HEK293T (cell line): ENCODE measurements around the gene SLAMF9.

Experiments used
- CTCF ChIA-PET: fragments of 350-600 bp; formaldehyde crosslinking; extraction: SDS; loops from one replicate; lab custom pipeline; 2021; ENCODE audit warnings: antibody characterized with exemption, inconsistent platforms; lab: Yijun Ruan, JAX
- POLR2A ChIA-PET: fragments of 350-600 bp; formaldehyde crosslinking; extraction: SDS; loops from one replicate; lab custom pipeline; 2020; ENCODE audit warnings: antibody characterized with exemption, inconsistent platforms; lab: Yijun Ruan, JAX
- DNase-seq: peaks from one replicate; pipeline ENCODE4 v3.0.0; 2012; ENCODE audit warnings: mixed read lengths; ENCODE audit errors: extremely low spot score
- ARNT ChIP-seq: fragments of 450-650 bp; IDR thresholded peaks from 2 replicates; pipeline ENCODE4 v1.6.1; 2017; ENCODE audit warnings: mild to moderate bottlenecking
- BHLHE40 ChIP-seq: fragments of 450-650 bp; IDR thresholded peaks from 2 replicates; pipeline ENCODE4 v1.6.1; 2016; ENCODE audit warnings: mild to moderate bottlenecking, moderate library complexity, borderline replicate concordance
- ELF4 ChIP-seq: fragments of 450-650 bp; IDR thresholded peaks from 2 replicates; pipeline ENCODE4 v1.6.1; 2017; ENCODE audit warnings: antibody characterized with exemption
- FOXA1 ChIP-seq: fragments of 450-650 bp; IDR thresholded peaks from 2 replicates; pipeline ENCODE4 v1.6.1; 2016; ENCODE audit warnings: mild to moderate bottlenecking
- FOXK2 ChIP-seq: fragments of 450-650 bp; IDR thresholded peaks from 2 replicates; pipeline ENCODE4 v1.6.1; 2016; ENCODE audit warnings: mild to moderate bottlenecking
- FOXM1 ChIP-seq: fragments of 450-650 bp; IDR thresholded peaks from 2 replicates; pipeline ENCODE4 v1.6.1; 2017; ENCODE audit warnings: mild to moderate bottlenecking, borderline replicate concordance
- HDGF ChIP-seq: fragments of 450-650 bp; IDR thresholded peaks from 2 replicates; pipeline ENCODE4 v1.6.1; 2017; ENCODE audit warnings: antibody characterized with exemption, borderline replicate concordance
- L3MBTL2 ChIP-seq: fragments of 450-650 bp; conservative IDR thresholded peaks from 2 replicates; pipeline ENCODE4 v1.6.1; 2016; ENCODE audit warnings: mild to moderate bottlenecking
- LEF1 ChIP-seq: fragments of 450-650 bp; IDR thresholded peaks from 2 replicates; pipeline ENCODE4 v1.6.1; 2017; ENCODE audit warnings: mild to moderate bottlenecking, borderline replicate concordance
- NFRKB ChIP-seq: fragments of 450-650 bp; IDR thresholded peaks from 2 replicates; pipeline ENCODE4 v1.6.1; 2016; ENCODE audit warnings: mild to moderate bottlenecking, moderate library complexity
- SP1 ChIP-seq: fragments of 450-650 bp; IDR thresholded peaks from 2 replicates; pipeline ENCODE4 v1.6.1; 2017
- SUZ12 ChIP-seq: fragments of 450-650 bp; IDR thresholded peaks from 2 replicates; pipeline ENCODE4 v1.6.1; 2016; ENCODE audit warnings: mild to moderate bottlenecking
- TARDBP ChIP-seq: fragments of 450-650 bp; IDR thresholded peaks from 2 replicates; pipeline ENCODE4 v1.6.1; 2016
- ZNF384 ChIP-seq: fragments of 450-650 bp; IDR thresholded peaks from 2 replicates; pipeline ENCODE4 v1.6.1; 2016
- TF ChIP-seq, protein P1 (sequence below): fragments of 450-650 bp; IDR thresholded peaks from 2 replicates; pipeline ENCODE4 v1.6.1; 2016

Gene SLAMF9

GRCh38 chr1:159946242-159947187 lies 7.5 kb downstream of the SLAMF9 start:
- CTCF ChIA-PET: interaction anchor here (0.9 to 1.5 kb wide), 7 partner anchors 12 to 148 kb away, joined by 3 to 8 read pairs (median 3); no protein-coding TSS in a partner anchor
- POLR2A ChIA-PET: interaction anchor here (0.8 to 1.4 kb wide), 3 partner anchors 8 to 22 kb away, joined by 3 to 7 read pairs (median 3); partner anchors contain the start of gene TAGLN2
- TF ChIP-seq ZNF384 (no peak), SUZ12 (no peak), NFRKB (no peak), ARNT (no peak), LEF1 (no peak), FOXA1 (no peak), SP1 (no peak)
- no peak for DNase-seq

DNA sequence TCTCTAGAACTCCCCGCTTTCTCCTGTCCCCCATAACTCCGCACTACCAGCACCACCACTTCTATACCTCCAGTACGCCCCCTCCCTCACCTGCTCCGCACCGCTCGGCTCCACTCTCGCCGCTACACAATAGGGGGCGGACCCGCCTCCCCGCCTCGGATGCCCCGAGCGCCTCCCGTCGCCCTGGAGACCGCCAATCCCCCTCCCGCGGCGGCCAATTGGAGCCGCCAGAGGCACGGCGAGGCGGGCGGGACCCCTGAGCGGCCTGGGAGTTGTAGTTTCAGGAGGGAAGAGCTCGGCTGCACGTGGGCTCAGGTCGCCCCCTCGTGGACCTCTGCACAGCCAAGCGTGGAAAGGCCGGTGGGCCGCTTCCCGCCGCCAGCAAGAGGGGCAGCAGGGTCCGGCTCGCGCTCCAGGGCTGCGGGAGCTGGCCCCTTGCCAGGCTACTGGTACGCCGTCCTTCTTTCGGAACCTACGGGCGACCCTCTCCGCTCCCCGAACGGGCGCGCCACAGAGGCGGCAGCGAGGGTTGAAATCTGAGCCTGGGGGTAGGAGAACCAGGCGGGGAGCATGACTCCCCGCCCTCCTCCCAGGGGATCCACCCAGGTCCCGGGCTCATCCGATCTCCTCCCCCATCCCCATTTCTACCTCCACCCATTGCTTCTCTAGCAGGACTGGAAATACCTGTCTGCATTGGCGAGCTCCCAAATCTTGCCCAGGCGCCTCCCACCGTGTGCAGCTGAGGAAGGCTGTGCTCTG lies 8.4 kb downstream of the SLAMF9 start, which contains the start of gene IGSF9:
TSS of gene IGSF9 (minus strand) at position 131 of the 759 bp plus-strand sequence. CDS start 2,159 bp downstream, outside the sequence.
- POLR2A ChIA-PET: interaction anchor here (0.8 to 1.4 kb wide), 3 partner anchors 9 to 21 kb away, joined by 3 to 7 read pairs (median 3); partner anchors contain the start of gene TAGLN2
- CTCF ChIA-PET: interaction anchor here (0.9 to 1.5 kb wide), 7 partner anchors 12 to 147 kb away, joined by 3 to 8 read pairs (median 3); no protein-coding TSS in a partner anchor
- TF ChIP-seq, protein P1, sequence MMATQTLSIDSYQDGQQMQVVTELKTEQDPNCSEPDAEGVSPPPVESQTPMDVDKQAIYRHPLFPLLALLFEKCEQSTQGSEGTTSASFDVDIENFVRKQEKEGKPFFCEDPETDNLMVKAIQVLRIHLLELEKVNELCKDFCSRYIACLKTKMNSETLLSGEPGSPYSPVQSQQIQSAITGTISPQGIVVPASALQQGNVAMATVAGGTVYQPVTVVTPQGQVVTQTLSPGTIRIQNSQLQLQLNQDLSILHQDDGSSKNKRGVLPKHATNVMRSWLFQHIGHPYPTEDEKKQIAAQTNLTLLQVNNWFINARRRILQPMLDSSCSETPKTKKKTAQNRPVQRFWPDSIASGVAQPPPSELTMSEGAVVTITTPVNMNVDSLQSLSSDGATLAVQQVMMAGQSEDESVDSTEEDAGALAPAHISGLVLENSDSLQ: peak; percentile 94
- TF ChIP-seq L3MBTL2 (peak; percentile 97), HDGF (no peak)
- DNase-seq: peak; percentile 96

DNA sequence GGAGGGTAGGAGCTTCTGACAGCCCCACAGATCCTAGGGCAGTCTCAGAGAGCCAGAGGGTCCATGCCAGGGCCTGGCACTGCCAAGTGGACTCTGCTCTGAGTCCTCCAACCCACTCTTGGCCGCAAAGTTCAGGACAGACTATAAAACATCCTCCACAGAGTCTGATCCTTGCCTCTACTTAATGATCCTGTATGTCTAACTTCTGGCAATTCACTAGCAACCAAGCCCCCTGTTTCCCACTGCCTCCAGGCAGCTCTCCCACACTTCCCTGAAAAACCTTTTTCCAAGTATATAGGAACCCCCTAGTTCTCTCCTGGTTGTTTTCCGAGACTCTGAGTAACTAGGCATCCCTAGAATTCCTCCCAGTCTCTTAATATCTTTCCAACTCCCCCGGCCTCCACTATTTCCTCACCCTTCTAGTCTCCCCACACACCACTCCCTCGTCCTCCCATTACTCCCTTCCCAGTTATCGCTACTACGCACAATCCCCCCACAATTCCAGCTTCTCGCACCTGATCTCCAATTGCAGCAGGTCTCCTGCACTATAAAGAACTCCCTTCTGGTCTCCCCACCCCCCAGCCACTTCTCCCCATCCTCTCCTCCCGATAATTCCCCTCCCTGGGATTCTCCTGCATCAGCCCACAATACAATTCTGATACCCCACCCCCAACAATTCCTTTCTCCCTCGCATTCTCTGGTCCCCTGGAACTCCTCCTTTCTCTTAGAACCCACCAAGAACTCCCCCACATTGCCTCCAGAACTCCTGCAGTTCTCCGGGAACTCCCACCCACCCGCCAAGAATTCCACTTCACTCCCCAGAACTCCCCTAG lies 9.2 kb downstream of the SLAMF9 start:
- TF ChIP-seq LEF1: no peak
- TF ChIP-seq HDGF: no peak
- no peak for TF ChIP-seq SUZ12
- no peak for TF ChIP-seq FOXM1
- no peak for TF ChIP-seq FOXK2
- POLR2A ChIA-PET: interaction anchor here (1.4 kb wide), 1 partner anchor 20 kb away, joined by 7 read pairs; the partner anchor contains the start of gene TAGLN2
- no peak for DNase-seq
- CTCF ChIA-PET: interaction anchor here (0.8 to 1.4 kb wide), 4 partner anchors 13 to 118 kb away, joined by 3 read pairs; no protein-coding TSS in a partner anchor

DNA sequence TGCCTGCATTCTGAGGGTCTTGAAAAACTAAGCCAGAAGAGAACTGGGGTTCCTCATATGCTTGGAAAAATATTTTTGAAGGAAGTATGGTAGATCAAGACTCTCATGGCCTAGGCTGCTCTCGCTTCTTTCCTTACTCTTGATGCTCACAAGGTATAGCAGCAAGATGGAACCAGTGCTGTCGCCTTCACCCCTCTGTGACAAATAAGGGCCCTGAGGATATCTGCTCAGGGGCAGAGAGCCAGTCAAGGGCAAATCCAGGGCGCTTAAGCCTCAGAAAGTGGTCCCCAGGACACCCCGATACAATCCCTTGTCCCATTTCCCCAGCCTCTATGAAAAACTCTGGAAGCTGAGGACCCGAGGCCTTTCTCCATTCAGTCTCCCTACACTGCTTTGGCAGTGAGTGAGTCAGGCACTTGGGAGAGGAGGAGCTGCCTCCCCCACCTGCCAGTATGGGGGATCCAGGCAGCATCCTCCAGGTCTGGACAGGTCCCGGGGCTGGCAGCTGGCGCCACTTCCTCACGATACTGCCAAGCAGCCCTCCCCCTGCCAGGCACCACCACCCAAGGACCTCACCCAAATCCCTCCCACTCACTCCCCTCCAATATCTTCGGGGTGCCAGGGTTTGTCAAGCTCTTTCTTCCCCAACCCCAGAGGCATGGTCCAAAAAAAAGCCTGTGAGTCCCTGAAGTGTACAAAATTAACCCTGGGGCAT lies 10.0 kb downstream of the SLAMF9 start:
- ChIA-PET POLR2A (no interaction called here), CTCF (interaction anchor here (0.8 kb wide), 1 partner anchor 62 kb away, joined by 3 read pairs; no protein-coding TSS in a partner anchor)
- TF ChIP-seq LEF1 (no peak), SUZ12 (no peak), FOXM1 (no peak)
- no peak for DNase-seq

- CTCF ChIA-PET: no interaction called here
Observed at GRCh38 chr1:159943278-159943640, 10.8 kb downstream of the SLAMF9 start.

More at GRCh38 chr1:159943278-159943640, 10.8 kb downstream of the SLAMF9 start:
- DNase-seq: no peak
- no peak for TF ChIP-seq L3MBTL2
- no peak for TF ChIP-seq TARDBP
- no peak for TF ChIP-seq ELF4
- TF ChIP-seq LEF1: no peak
- no peak for TF ChIP-seq FOXM1
- no peak for TF ChIP-seq HDGF
- TF ChIP-seq SP1: no peak
- TF ChIP-seq ZNF384: no peak
- TF ChIP-seq, protein P1: no peak
- no peak for TF ChIP-seq FOXK2
- no peak for TF ChIP-seq NFRKB
- no peak for TF ChIP-seq BHLHE40
- POLR2A ChIA-PET: no interaction called here
